HEK293 (cell line): ENCODE results near the gene CBY1.

Experiments used
- CTCF ChIA-PET: fragments of 350-600 bp; formaldehyde crosslinking; extraction: SDS; loops from one replicate; lab custom pipeline; 2021; ENCODE audit warnings: antibody characterized with exemption; lab: Yijun Ruan, JAX
- POLR2A ChIA-PET: fragments of 300-600 bp; formaldehyde crosslinking; extraction: SDS; loops from one replicate; lab custom pipeline; 2020; ENCODE audit warnings: antibody characterized with exemption, inconsistent platforms; lab: Yijun Ruan, JAX
- H3K27ac ChIP-seq: fragments of 200-500 bp; sonication (Bioruptor generic); 2 replicates; pipeline ENCODE4 v1.5.1; 2014; ENCODE audit warnings: low read depth, low read length, control low read depth, inconsistent platforms; ENCODE audit errors: extremely low read depth
- H3K36me3 ChIP-seq, 2 experiments: fragments of 200-500 bp in 1 of 2; sonication (Bioruptor generic) in 1 of 2; 1 replicate in 1 of 2; 2 replicates in 1 of 2; pipeline ENCODE4 v1.5.1; 2014 to 2017; ENCODE audit warnings: inconsistent platforms in 2 of 2, low read length in 2 of 2; ENCODE audit not compliant: control insufficient read depth in 2 of 2, insufficient read depth in 1 of 2
- H3K4me1 ChIP-seq: fragments of 200-500 bp; sonication (Bioruptor generic); 2 replicates; pipeline ENCODE4 v1.5.1; 2014; ENCODE audit warnings: mild to moderate bottlenecking, low read length, inconsistent platforms; ENCODE audit not compliant: control insufficient read depth, insufficient read depth
- H3K4me3 ChIP-seq: 2 replicates; pipeline ENCODE4 v1.5.1; 2011; ENCODE audit warnings: low read depth, mild to moderate bottlenecking, control low read depth, low read length, moderate library complexity
- H3K9me3 ChIP-seq: fragments of 200-500 bp; sonication (Bioruptor generic); 2 replicates; pipeline ENCODE4 v1.5.1; 2014; ENCODE audit warnings: low read depth, low read length, inconsistent platforms; ENCODE audit not compliant: control insufficient read depth, insufficient read depth
- BCL11A ChIP-seq: fragments of 450-650 bp; formaldehyde crosslinking; IDR thresholded peaks from 2 replicates; pipeline ENCODE4 v1.5.1; 2016; ENCODE audit warnings: low read depth, missing biosample characterization, missing genetic modification characterization
- CTCF ChIP-seq: fragments of 450-650 bp; formaldehyde crosslinking; IDR thresholded peaks from 2 replicates; pipeline ENCODE4 v1.5.1; 2016; ENCODE audit warnings: missing biosample characterization, missing genetic modification characterization
- GFI1B ChIP-seq: fragments of 450-650 bp; formaldehyde crosslinking; IDR thresholded peaks from 2 replicates; pipeline ENCODE4 v1.5.1; 2016; ENCODE audit warnings: missing biosample characterization, missing genetic modification characterization
- HIC1 ChIP-seq: fragments of 450-650 bp; formaldehyde crosslinking; IDR thresholded peaks from 2 replicates; pipeline ENCODE4 v1.5.1; 2016; ENCODE audit warnings: missing biosample characterization, missing genetic modification characterization
- INSM2 ChIP-seq: fragments of 450-650 bp; formaldehyde crosslinking; IDR thresholded peaks from 2 replicates; pipeline ENCODE4 v1.5.1; 2016; ENCODE audit warnings: missing biosample characterization, missing genetic modification characterization
- KLF10 ChIP-seq: fragments of 450-650 bp; IDR thresholded peaks from 2 replicates; pipeline ENCODE4 v1.5.1; 2018; ENCODE audit warnings: missing biosample characterization, mild to moderate bottlenecking, missing genetic modification characterization
- TRIM28 ChIP-seq: IDR thresholded peaks from 2 replicates; pipeline ENCODE4 v1.6.1; 2011; ENCODE audit warnings: low read length, control low read depth, borderline replicate concordance
- ZBTB21 ChIP-seq: fragments of 450-650 bp; formaldehyde crosslinking; IDR thresholded peaks from 2 replicates; pipeline ENCODE4 v1.5.1; 2017; ENCODE audit warnings: missing biosample characterization, missing genetic modification characterization
- ZBTB8A ChIP-seq: fragments of 450-650 bp; formaldehyde crosslinking; IDR thresholded peaks from 2 replicates; pipeline ENCODE4 v1.5.1; 2016; ENCODE audit warnings: missing biosample characterization, missing genetic modification characterization
- ZEB2 ChIP-seq: fragments of 450-650 bp; formaldehyde crosslinking; IDR thresholded peaks from 2 replicates; pipeline ENCODE4 v1.5.1; 2016; ENCODE audit warnings: missing biosample characterization, missing genetic modification characterization
- ZFP3 ChIP-seq: fragments of 450-650 bp; formaldehyde crosslinking; IDR thresholded peaks from 2 replicates; pipeline ENCODE4 v1.5.1; 2016; ENCODE audit warnings: low read depth, missing biosample characterization, missing genetic modification characterization
- ZNF175 ChIP-seq: fragments of 450-650 bp; formaldehyde crosslinking; IDR thresholded peaks from 2 replicates; pipeline ENCODE4 v1.5.1; 2016; ENCODE audit warnings: missing biosample characterization, missing genetic modification characterization
- ZNF2 ChIP-seq: fragments of 450-650 bp; formaldehyde crosslinking; IDR thresholded peaks from 2 replicates; pipeline ENCODE4 v1.5.1; 2016; ENCODE audit warnings: missing biosample characterization, missing genetic modification characterization
- ZNF350 ChIP-seq: fragments of 450-650 bp; formaldehyde crosslinking; IDR thresholded peaks from 2 replicates; pipeline ENCODE4 v1.5.0; 2017; ENCODE audit warnings: missing biosample characterization, mild to moderate bottlenecking, missing genetic modification characterization
- ZNF398 ChIP-seq: fragments of 450-650 bp; formaldehyde crosslinking; IDR thresholded peaks from 2 replicates; pipeline ENCODE4 v1.5.1; 2017; ENCODE audit warnings: missing biosample characterization, missing genetic modification characterization
- ZNF423 ChIP-seq: fragments of 450-650 bp; formaldehyde crosslinking; IDR thresholded peaks from 2 replicates; pipeline ENCODE4 v1.5.1; 2016; ENCODE audit warnings: missing biosample characterization, missing genetic modification characterization
- ZNF473 ChIP-seq: fragments of 450-650 bp; formaldehyde crosslinking; IDR thresholded peaks from 2 replicates; pipeline ENCODE4 v1.5.1; 2017; ENCODE audit warnings: missing biosample characterization, missing genetic modification characterization
- ZNF555 ChIP-seq: fragments of 450-650 bp; formaldehyde crosslinking; conservative IDR thresholded peaks from 2 replicates; pipeline ENCODE4 v1.5.1; 2017; ENCODE audit warnings: missing biosample characterization, mild to moderate bottlenecking, missing genetic modification characterization, inconsistent platforms
- ZNF623 ChIP-seq: fragments of 450-650 bp; formaldehyde crosslinking; IDR thresholded peaks from 2 replicates; pipeline ENCODE4 v1.5.1; 2016; ENCODE audit warnings: missing biosample characterization, missing genetic modification characterization
- ZNF624 ChIP-seq: fragments of 450-650 bp; formaldehyde crosslinking; IDR thresholded peaks from 2 replicates; pipeline ENCODE4 v1.5.1; 2017; ENCODE audit warnings: missing biosample characterization, missing genetic modification characterization
- ZNF791 ChIP-seq: fragments of 450-650 bp; formaldehyde crosslinking; IDR thresholded peaks from 2 replicates; pipeline ENCODE4 v1.5.1; 2016; ENCODE audit warnings: missing biosample characterization, missing genetic modification characterization
- ZNF830 ChIP-seq: fragments of 450-650 bp; IDR thresholded peaks from 2 replicates; pipeline ENCODE4 v1.5.0; 2018; ENCODE audit warnings: missing biosample characterization, missing genetic modification characterization, low read depth, mild to moderate bottlenecking, moderate library complexity

The CBY1 gene

GRCh38 chr22:38612217-38613006 is 44.0 kb upstream of the CBY1 start:
- TF ChIP-seq INSM2 (no peak), ZNF830 (tag by site-specific recombination) (no peak), ZNF623 (tag by site-specific recombination) (peak; percentile 95)
- H3K9me3 ChIP-seq: no peaks in the 10 kb centered on the region
- no peak overlapping the region for H3K27ac ChIP-seq
- peaks cover 0 to 18% of the 10 kb centered on the region in 2 experiments; a peak in 2 of 3 replicates for H3K36me3 ChIP-seq
- POLR2A ChIA-PET: no interaction called here
- H3K4me3 ChIP-seq: no peak overlapping the region
- CTCF ChIA-PET: no interaction called here
- 0 out of 2 replicates have a peak, but pooled peaks cover 3% of the 10 kb centered on the region for H3K4me1 ChIP-seq

GRCh38 chr22:38613588-38613987 is 42.9 kb upstream of the CBY1 start:
- H3K4me3 ChIP-seq: no peak overlapping the region
- TF ChIP-seq ZNF624 (tag by site-specific recombination) (no peak), TRIM28 (no peak)
- TF ChIP-seq, all 188 proteins: peak for 0
- H3K27ac ChIP-seq: no peak overlapping the region
- 0 out of 2 replicates have a peak, but pooled peaks cover 3% of the 10 kb centered on the region for H3K4me1 ChIP-seq
- POLR2A ChIA-PET: interaction anchor here (0.6 kb wide), 1 partner anchor 11 kb away, joined by 4 read pairs; no protein-coding TSS in a partner anchor
- CTCF ChIA-PET: interaction anchor here (0.7 to 1.0 kb wide), 2 partner anchors 499 to 512 kb away, joined by 3 to 4 read pairs; no protein-coding TSS in a partner anchor
- no peaks in the 10 kb centered on the region for H3K9me3 ChIP-seq
- peaks cover 0 to 30% of the 10 kb centered on the region in 2 experiments; a peak in 2 of 3 replicates for H3K36me3 ChIP-seq

- Histone ChIP-seq H3K4me1 (0 out of 2 replicates have a peak, but pooled peaks cover 3% of the 10 kb centered on the region), H3K36me3 (peaks cover 0 to 38% of the 10 kb centered on the region in 2 experiments; a peak in 2 of 3 replicates), H3K4me3 (no peak overlapping the region), H3K27ac (no peak overlapping the region), H3K9me3 (no peaks in the 10 kb centered on the region)
- ChIA-PET CTCF (interaction anchor here (0.6 to 0.7 kb wide), 2 partner anchors 43 to 513 kb away, joined by 3 read pairs; no protein-coding TSS in a partner anchor), POLR2A (interaction anchor here (0.6 kb wide), 2 partner anchors 10 to 118 kb away, joined by 4 to 8 read pairs; no protein-coding TSS in a partner anchor)
- TF ChIP-seq ZNF423 (no peak), GFI1B (tag by site-specific recombination) (no peak), ZEB2 (tag by site-specific recombination) (peak; percentile 68), BCL11A (tag by site-specific recombination) (0 out of 2 replicates have a peak, but pooled peaks have one; percentile 8), CTCF (tag by site-specific recombination) (no peak), ZNF175 (tag by site-specific recombination) (no peak), HIC1 (tag by site-specific recombination) (0 out of 2 replicates have a peak, but pooled peaks have one; percentile 31), ZNF2 (tag by site-specific recombination) (peak; percentile 56; the same call in 1 of the 2 replicates), ZNF555 (tag by site-specific recombination) (no peak), ZBTB21 (tag by site-specific recombination) (peak; percentile 85), ZBTB8A (tag by site-specific recombination) (no peak), ZNF350 (no peak), KLF10 (no peak), ZNF791 (tag by site-specific recombination) (no peak), ZNF398 (no peak), ZFP3 (tag by site-specific recombination) (no peak), ZNF473 (tag by site-specific recombination) (no peak)
Observed at GRCh38 chr22:38614332-38615063, 41.9 kb upstream of the CBY1 start.
